Measurements from ENCODE around the gene ALKBH5.

ALKBH5 gene

GRCh38 chr17:18218756-18219415 lies 35.3 kb downstream of the ALKBH5 start:
- no peaks in the 10 kb centered on the region for H3K9me3 ChIP-seq (ENCODE audit: control insufficient read depth, low read length)
- no peak overlapping the region for H2AFZ ChIP-seq
- H3K36me3 ChIP-seq (ENCODE audit: control insufficient read depth, insufficient read depth, low read length), result no peaks in the 10 kb centered on the region
- H3K4me3 ChIP-seq (ENCODE audit: low read depth, low read length), result no peak overlapping the region
- no peak overlapping the region for H3K27ac ChIP-seq
- TF ChIP-seq CTCF (IDR thresholded peaks at IDR 0.05), result no peak
- H3K4me1 ChIP-seq, result no peaks in the 10 kb centered on the region
- no peaks in the 10 kb centered on the region for H3K27me3 ChIP-seq (ENCODE audit: control insufficient read depth, insufficient read depth, low read length)
- H3K4me2 ChIP-seq (ENCODE audit: low read length), result no peak overlapping the region
- no peaks in the 10 kb centered on the region for H3K79me2 ChIP-seq
- no peak overlapping the region for H3K9ac ChIP-seq

DNA sequence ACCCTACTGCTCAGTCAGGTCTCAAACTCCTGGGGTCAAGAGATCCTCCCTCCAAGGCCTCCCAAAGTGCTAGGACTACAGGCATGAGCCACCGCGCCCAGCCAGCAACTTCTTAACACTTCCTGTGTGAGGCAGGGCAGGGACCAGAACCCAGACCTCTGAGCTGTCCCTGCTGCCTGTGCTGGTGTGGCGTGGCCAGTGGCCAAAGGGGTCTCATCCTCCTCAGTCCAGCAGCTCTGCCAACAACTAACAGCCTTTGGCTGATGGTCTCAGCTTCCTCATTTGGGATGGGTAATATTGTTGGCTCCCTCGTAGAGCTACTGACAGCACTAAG lies 40.4 kb downstream of the ALKBH5 start:
- Histone ChIP-seq H3K27ac (no peak overlapping the region), H3K9me3 (ENCODE audit: control insufficient read depth, low read length) (no peaks in the 10 kb centered on the region), H3K4me3 (ENCODE audit: low read depth, low read length) (no peak overlapping the region), H3K4me2 (ENCODE audit: low read length) (no peak overlapping the region), H3K27me3 (ENCODE audit: control insufficient read depth, insufficient read depth, low read length) (no peaks in the 10 kb centered on the region), H3K36me3 (ENCODE audit: control insufficient read depth, insufficient read depth, low read length) (no peaks in the 10 kb centered on the region), H2AFZ (no peak overlapping the region), H3K79me2 (no peaks in the 10 kb centered on the region), H3K4me1 (peaks cover 4% of the 10 kb centered on the region), H3K9ac (no peak overlapping the region)
- no peak for TF ChIP-seq CTCF (IDR thresholded peaks at IDR 0.05)

- no peak overlapping the region for H3K9ac ChIP-seq
- H3K4me3 ChIP-seq (ENCODE audit: low read depth, low read length), result peak overlapping the region; percentile 39
- TF ChIP-seq CTCF (IDR thresholded peaks at IDR 0.05), result no peak
Measured at GRCh38 chr17:18224387-18225120, 40.9 kb downstream of the ALKBH5 start.

DNA sequence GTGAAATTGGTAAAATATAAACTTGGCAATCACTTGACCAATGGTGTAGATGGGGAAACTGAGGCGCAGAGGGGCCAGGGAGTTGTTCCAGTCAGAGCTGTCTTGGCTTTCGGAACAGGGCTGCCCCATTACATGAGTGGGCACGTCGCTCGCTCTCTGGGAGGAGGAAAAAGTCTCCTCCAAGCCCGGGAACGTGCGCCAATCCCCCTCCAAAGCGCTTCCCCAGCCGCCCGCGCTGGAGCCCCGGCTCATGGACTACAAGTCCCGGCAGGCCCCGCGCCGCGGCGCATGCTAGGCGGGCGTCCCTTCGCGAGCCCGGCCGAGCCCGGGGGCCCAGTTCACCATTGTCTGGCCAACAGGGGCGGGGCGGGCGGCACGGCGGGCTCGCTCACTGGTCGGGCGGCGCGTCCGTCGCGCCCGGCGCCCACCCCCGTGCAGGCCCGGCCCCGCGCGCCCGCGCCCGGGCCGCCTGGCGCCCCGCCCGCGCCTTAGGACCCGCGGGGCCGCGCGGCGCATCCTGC lies 41.6 kb downstream of the ALKBH5 start, which contains the start of gene LLGL1:
LLGL1 (plus strand) TSS at position 515 of the 521 bp plus-strand sequence. CDS start 48 bp downstream, outside the sequence.
- no peaks in the 10 kb centered on the region for H3K27me3 ChIP-seq (ENCODE audit: control insufficient read depth, insufficient read depth, low read length)
- H3K4me2 ChIP-seq (ENCODE audit: low read length), result peak within 1 kb of the TSS; percentile 91
- TF ChIP-seq CTCF (IDR thresholded peaks at IDR 0.05), result no peak

More at GRCh38 chr17:18224387-18225120, 40.9 kb downstream of the ALKBH5 start:
- H3K4me1 ChIP-seq, result peaks cover 4% of the 10 kb centered on the region
- H3K9me3 ChIP-seq (ENCODE audit: control insufficient read depth, low read length), result no peaks in the 10 kb centered on the region
- H3K36me3 ChIP-seq (ENCODE audit: control insufficient read depth, insufficient read depth, low read length), result no peaks in the 10 kb centered on the region
- peak overlapping the region; percentile 27 for H3K27ac ChIP-seq
- H2AFZ ChIP-seq, result peak overlapping the region; percentile 99
- no peaks in the 10 kb centered on the region for H3K27me3 ChIP-seq (ENCODE audit: control insufficient read depth, insufficient read depth, low read length)
- no peaks in the 10 kb centered on the region for H3K79me2 ChIP-seq
- peak overlapping the region; percentile 75 for H3K4me2 ChIP-seq (ENCODE audit: low read length)

More for the DNA sequence above, 41.6 kb downstream of the ALKBH5 start, which contains the start of gene LLGL1:
- Histone ChIP-seq H3K27ac (peak within 1 kb of the TSS; percentile 27), H3K36me3 (ENCODE audit: control insufficient read depth, insufficient read depth, low read length) (no peaks in the 10 kb centered on the region), H3K4me3 (ENCODE audit: low read depth, low read length) (peak within 1 kb of the TSS; percentile 65), H3K9ac (no peak within 1 kb of the TSS), H3K9me3 (ENCODE audit: control insufficient read depth, low read length) (no peaks in the 10 kb centered on the region), H3K79me2 (no peaks in the 10 kb centered on the region), H2AFZ (peak within 1 kb of the TSS; percentile 99), H3K4me1 (peaks cover 4% of the 10 kb centered on the region)
